Fibroblast of pulmonary artery (primary cell): ENCODE measurements around the gene KDM5A.
"Not testable (repeated sequence)": the region's sequence is repeated elsewhere in the genome, so short reads cannot be mapped to it uniquely, and the experiment has no call there.

ENCODE experiments used
- DNase-seq: peaks from one replicate; pipeline ENCODE4 v3.0.0-alpha.2; 2010; ENCODE audit warnings: low read depth
- H3K4me3 ChIP-seq: replicated peaks from 2 replicates; pipeline ENCODE4 v1.5.1; 2011; ENCODE audit warnings: low read depth, mild to moderate bottlenecking, control low read depth, low read length, moderate library complexity
- TF ChIP-seq, protein P1 (sequence below): IDR thresholded peaks from 2 replicates; pipeline ENCODE4 v1.5.1; 2011; ENCODE audit warnings: mild to moderate bottlenecking, control low read depth, low read length, inconsistent platforms; ENCODE audit errors: missing control alignments

Gene KDM5A

DNA sequence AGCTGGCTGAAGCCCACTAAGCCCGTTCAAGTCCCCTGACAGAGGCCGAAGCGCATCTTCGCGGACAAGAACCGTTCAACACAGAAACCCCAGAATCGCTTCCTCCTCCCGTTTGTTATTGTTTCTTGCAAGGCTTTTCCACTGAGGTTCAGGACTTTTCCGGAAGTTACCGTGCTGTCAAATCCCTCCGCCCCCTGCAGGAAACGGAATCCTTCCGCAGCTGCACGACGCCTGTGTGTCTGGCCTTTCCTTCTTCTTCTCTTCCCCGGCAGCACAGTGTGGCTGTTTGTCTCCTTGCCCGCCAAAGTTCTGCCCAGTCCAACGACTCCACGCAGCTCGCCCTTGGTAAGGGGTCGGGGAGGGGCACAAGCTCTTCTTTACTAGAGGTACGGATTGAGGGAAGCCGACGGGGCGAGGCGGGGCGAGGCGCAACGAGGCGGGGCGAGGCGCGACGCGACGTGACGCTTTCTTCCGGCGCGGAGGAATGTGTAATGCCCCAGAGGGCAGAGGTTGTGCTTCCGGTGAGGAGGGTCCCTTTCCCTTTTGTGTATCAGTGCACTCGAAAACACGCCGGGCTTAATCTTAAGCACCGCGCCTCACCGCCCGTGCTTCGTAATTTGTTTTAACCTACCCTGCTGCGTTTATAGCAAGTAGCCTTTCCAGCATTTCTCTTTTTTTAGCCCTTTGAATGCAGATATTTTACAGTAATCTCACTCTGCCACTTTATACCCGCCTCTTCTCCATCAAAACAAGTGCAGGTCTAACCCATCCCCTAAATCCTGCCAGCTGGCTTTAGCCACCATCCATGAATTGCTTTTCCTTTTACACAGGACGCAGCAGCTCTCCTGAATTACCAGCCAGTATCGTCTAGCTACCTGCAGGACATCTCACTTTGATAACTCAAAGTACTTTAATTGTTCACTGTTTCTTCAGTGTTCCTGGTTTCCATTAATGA lies at the start of gene KDM5A:
Gene KDM5A, minus strand, starts transcription at position 179 of the 955 bp plus-strand sequence. CDS start 229 bp downstream, outside the sequence.
- TF ChIP-seq, protein P1, sequence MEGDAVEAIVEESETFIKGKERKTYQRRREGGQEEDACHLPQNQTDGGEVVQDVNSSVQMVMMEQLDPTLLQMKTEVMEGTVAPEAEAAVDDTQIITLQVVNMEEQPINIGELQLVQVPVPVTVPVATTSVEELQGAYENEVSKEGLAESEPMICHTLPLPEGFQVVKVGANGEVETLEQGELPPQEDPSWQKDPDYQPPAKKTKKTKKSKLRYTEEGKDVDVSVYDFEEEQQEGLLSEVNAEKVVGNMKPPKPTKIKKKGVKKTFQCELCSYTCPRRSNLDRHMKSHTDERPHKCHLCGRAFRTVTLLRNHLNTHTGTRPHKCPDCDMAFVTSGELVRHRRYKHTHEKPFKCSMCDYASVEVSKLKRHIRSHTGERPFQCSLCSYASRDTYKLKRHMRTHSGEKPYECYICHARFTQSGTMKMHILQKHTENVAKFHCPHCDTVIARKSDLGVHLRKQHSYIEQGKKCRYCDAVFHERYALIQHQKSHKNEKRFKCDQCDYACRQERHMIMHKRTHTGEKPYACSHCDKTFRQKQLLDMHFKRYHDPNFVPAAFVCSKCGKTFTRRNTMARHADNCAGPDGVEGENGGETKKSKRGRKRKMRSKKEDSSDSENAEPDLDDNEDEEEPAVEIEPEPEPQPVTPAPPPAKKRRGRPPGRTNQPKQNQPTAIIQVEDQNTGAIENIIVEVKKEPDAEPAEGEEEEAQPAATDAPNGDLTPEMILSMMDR, result no peak

DNA sequence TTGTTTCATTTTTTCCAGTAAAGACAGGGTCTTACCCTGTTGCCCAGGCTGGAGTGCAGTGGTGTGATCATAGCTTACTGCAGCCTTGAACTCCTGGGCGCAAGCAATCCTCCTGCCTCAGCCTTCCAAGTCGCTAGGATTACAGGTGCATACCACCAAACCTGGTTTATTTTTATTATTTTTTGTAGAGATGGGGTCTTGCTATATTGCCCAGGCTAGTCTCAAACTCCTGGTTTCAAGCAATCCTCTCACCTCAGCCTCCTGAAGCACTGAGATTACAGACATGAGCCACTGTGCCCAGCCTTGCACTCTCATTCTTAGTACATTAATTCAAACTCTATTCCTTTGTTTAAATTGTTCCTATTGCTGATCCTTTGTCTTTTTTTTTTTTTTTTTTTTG lies 46.6 kb upstream of the KDM5A start:
- DNase-seq, H3K4me3 ChIP-seq: not testable (repeated sequence)

More for the DNA sequence above, at the start of gene KDM5A:
- H3K4me3 ChIP-seq, result peak within 1 kb of the TSS; percentile 84
- DNase-seq, result peak; percentile 95

DNA sequence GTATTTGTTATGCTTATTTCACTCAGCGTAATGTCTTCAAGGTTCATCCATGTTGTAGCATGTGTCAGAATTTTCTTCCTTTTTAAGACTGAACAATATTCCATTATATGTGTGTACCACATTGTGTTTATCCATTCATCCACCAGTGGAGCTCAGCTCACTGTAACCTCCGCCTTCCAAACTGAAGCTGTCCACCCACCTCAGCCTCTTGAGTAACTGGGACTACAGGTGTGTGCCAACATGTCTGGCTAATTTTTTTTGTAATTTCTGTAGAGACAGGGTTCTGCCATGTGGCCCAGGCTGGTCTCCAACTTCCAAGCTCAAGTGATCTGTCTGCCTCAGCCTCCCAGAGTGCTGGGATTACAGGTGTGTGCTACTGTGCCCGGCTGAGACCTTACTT lies 33.4 kb upstream of the KDM5A start:
- no peak overlapping the region for H3K4me3 ChIP-seq
- TF ChIP-seq, protein P1, result no peak
- no peak for DNase-seq

DNA sequence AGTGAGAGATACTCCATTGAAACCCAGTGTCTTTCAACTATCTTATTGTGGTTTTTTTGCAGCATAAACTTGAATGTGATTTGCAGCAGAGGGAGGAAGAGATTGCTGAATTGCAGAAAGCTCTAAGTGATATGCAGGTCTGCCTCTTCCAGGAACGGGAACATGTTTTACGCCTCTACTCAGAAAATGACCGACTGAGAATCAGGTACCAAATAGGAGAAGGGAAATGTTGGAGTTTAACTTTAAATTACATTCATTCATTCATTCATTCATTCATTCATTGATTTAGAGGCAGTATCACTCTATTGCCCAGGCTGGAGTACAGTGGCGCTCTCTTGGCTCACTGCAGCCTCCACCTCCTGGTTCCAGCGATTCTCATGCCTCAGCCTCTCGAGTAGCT lies 29.3 kb upstream of the KDM5A start:
- no peak for DNase-seq

DNA sequence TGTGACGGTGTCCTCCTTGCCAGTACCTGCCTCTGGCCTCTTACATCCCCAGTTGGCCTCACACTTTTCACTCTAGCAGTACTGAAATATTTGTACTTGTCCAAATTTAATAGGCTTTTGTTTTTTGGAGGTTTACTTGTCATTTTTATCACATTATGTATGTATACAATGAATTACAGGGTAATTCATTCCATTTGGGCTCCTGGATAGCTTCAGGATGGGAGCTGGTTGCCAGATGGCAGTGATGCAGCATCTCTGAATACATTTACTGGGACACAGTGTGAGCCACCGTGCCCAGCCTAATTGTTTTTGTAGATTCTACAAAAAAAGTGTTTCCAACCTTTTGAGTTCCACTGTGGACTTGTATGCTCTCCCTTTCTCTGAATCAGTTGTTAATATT lies 25.7 kb upstream of the KDM5A start:
- no peak for DNase-seq
- no peak overlapping the region for H3K4me3 ChIP-seq
- TF ChIP-seq, protein P1, result no peak

More for the DNA sequence above, 29.3 kb upstream of the KDM5A start:
- TF ChIP-seq, protein P1, result no peak
- H3K4me3 ChIP-seq, result no peak overlapping the region

DNA sequence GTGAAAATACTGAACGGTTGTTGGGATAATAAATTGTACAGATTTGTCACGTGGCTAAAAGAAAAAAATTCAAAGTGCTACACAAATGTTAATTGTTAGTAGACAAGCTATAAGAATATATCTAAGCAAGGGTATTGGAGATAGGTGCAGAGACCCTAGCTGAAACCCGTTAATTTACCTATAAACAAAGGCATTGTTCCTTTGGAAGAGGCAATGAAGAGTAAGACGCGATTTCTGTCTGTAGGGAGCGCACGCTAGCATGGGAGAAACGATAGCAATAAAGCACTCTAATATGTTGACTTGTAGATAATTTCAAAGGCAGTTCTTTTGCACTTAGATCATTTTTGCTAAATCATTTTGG lies 12.9 kb upstream of the KDM5A start:
- peak overlapping the region; percentile 96 for H3K4me3 ChIP-seq
- TF ChIP-seq, protein P1, result peak; percentile 48
- DNase-seq, result peak; percentile 49

DNA sequence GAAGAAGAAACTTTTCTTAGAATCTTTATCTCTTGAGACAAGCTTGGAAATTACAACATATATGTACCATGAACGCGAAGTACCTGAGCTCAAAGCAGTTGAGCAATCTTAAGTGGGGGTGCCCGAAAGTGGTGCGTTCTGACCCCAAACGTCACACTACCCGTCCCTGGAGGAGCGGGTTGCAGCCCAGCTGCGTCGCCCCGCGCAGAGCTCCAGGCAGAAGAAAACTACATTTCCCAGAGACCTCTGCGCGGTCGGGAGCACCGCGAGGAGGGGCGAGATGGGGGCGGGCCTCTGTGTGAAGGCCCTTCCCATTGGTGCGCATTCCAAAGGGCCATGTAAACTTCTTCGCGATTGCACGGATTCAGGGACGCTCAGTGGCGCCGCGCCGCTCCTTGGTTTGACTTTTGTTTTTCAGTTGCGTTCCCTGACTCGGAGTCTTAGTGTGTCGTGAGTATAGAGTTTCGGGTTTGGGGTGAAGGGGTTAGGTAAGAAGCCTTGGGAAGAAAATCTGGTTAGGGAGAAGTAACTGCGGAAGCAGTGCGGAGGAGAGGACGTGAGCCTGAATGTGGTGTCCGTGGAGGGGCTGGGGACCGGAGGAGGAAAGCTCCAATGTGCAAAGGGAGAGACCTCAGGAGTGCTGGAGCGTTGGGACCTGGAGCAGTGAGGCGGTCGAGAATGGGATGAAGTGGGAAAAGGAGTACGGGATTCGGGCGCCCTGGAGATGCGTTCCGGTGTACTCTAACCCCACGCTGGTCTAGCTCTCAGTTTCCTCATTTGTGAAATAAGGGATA lies 12.3 kb upstream of the KDM5A start, which contains the start of gene CCDC77:
Gene CCDC77, plus strand, starts transcription at position 410 of the 794 bp plus-strand sequence. CDS start 7,740 bp downstream, outside the sequence.
- H3K4me3 ChIP-seq, result peak within 1 kb of the TSS; percentile 96
- peak; percentile 94 for DNase-seq
- TF ChIP-seq, protein P1, result peak; percentile 27
